HCT116 (cell line): ENCODE data around the gene BTBD18. TPM values are rescaled to one million over a fixed set of nuclear protein-coding genes. Genes with fewer than 3 reads are reported as not detected.

Experiments
- ATAC-seq: fragments of 200-7000 bp; cut with Tn5 transposase; 2 replicates; pipeline ENCODE4 v1.9.1; 2020; ENCODE audit warnings: mild to moderate bottlenecking, moderate library complexity
- BruUV-seq: library from RNA; stranded (reverse); fragments of 400-500 nt; replicated peaks from 2 replicates; lab custom pipeline; 2021; lab: Mats Ljungman, UMichigan
- CTCF ChIA-PET: fragments of 300-600 bp; sonication (Branson Sonifier 250); formaldehyde crosslinking; loops from one replicate; lab custom pipeline; 2021; ENCODE audit warnings: antibody characterized with exemption; lab: Charles Lee
- POLR2A ChIA-PET: fragments of 300-600, 350-600 bp; sonication (Branson Sonifier 250); formaldehyde crosslinking; loops from one replicate; lab custom pipeline; 2021; ENCODE audit warnings: antibody characterized with exemption; lab: Charles Lee
- RAD21 ChIA-PET, 2 experiments: fragments of 300-600 bp; sonication (Branson Sonifier 250); formaldehyde crosslinking; loops; one replicate each; lab custom pipeline; 2023; ENCODE audit warnings: low total read pairs in 2 of 2; ENCODE audit not compliant: uncharacterized antibody in 2 of 2, unreplicated experiment in 2 of 2, low non-redundant PET in 1 of 2; lab: Charles Lee
- DNase-seq: peaks from one replicate; pipeline ENCODE4 v3.0.0-alpha.2; 2010; ENCODE audit warnings: low read depth, low spot score
- H2AFZ ChIP-seq: fragments of 200-600 bp; shearing (Covaris generic), sonication (generic); 2 replicates; pipeline ENCODE4 v1.6.1; 2017; ENCODE audit warnings: low read depth, mixed run types, mixed read lengths, antibody characterized with exemption, low read length; ENCODE audit not compliant: poor library complexity, severe bottlenecking
- H3K27ac ChIP-seq: 2 replicates; pipeline ENCODE4 v1.5.1; 2012; ENCODE audit warnings: low read depth, low read length
- H3K27me3 ChIP-seq: fragments of 200-600 bp; sonication (generic); 2 replicates; pipeline ENCODE4 v1.6.1; 2016; ENCODE audit warnings: mixed run types, low read length, mixed read lengths; ENCODE audit not compliant: insufficient read depth
- H3K36me3 ChIP-seq, 2 experiments: fragments of 200-500 bp in 1 of 2; fragments of 200-600 bp in 1 of 2; sonication (Bioruptor generic) in 1 of 2; sonication (generic) in 1 of 2; 2 replicates each; pipeline versions ENCODE4 v1.5.1 to v1.6.1; 2014 to 2016; ENCODE audit warnings: low read length in 2 of 2, inconsistent platforms in 1 of 2, mixed read lengths in 1 of 2, mixed run types in 1 of 2; ENCODE audit not compliant: insufficient read depth in 2 of 2, control insufficient read depth in 1 of 2
- H3K4me1 ChIP-seq, 2 experiments: fragments of 200-600 bp in 1 of 2; sonication (generic) in 1 of 2; 2 replicates each; pipeline versions ENCODE4 v1.5.1 to v1.6.1; 2012 to 2017; ENCODE audit warnings: low read length in 2 of 2, inconsistent platforms in 1 of 2, mild to moderate bottlenecking in 1 of 2, mixed read lengths in 1 of 2, mixed run types in 1 of 2, moderate library complexity in 1 of 2; ENCODE audit not compliant: insufficient read depth in 2 of 2, control insufficient read depth in 1 of 2
- H3K4me2 ChIP-seq: fragments of 200-600 bp; sonication (generic); 2 replicates; pipeline ENCODE4 v1.6.1; 2017; ENCODE audit warnings: mixed run types, low read length, mixed read lengths
- H3K4me3 ChIP-seq, 2 experiments: fragments of 200-600 bp in 1 of 2; sonication (generic) in 1 of 2; replicated peaks in 1 of 2; 2 replicates each; pipeline ENCODE4 v1.5.1; 2011 to 2016; ENCODE audit warnings: low read length in 2 of 2, control low read depth in 1 of 2, low read depth in 1 of 2, mild to moderate bottlenecking in 1 of 2, mixed read lengths in 1 of 2, mixed run types in 1 of 2
- H3K79me2 ChIP-seq: fragments of 200-600 bp; sonication (generic); 2 replicates; pipeline ENCODE4 v1.6.1; 2017; ENCODE audit warnings: mild to moderate bottlenecking, mixed run types, low read length, moderate library complexity, mixed read lengths; ENCODE audit not compliant: insufficient read depth
- H3K9ac ChIP-seq: fragments of 200-600 bp; sonication (generic); 2 replicates; pipeline ENCODE4 v1.6.1; 2016; ENCODE audit warnings: low read length, mixed read lengths
- H3K9me2 ChIP-seq: fragments of 200-600 bp; sonication (generic), shearing (Covaris generic); 2 replicates; pipeline ENCODE4 v1.6.1; 2017; ENCODE audit warnings: mixed run types, mild to moderate bottlenecking, moderate library complexity; ENCODE audit not compliant: insufficient read depth
- H3K9me3 ChIP-seq, 2 experiments: fragments of 200-500 bp in 1 of 2; fragments of 200-600 bp in 1 of 2; sonication (Bioruptor generic) in 1 of 2; sonication (generic) in 1 of 2; 2 replicates each; pipeline ENCODE4 v1.6.1; 2014 to 2017; ENCODE audit warnings: low read length in 2 of 2, mixed read lengths in 2 of 2, inconsistent platforms in 1 of 2, low read depth in 1 of 2, mild to moderate bottlenecking in 1 of 2, mixed run types in 1 of 2, moderate library complexity in 1 of 2; ENCODE audit not compliant: control insufficient read depth in 1 of 2, insufficient read depth in 1 of 2
- H4K20me1 ChIP-seq: fragments of 200-600 bp; sonication (generic), shearing (Covaris generic); 2 replicates; pipeline ENCODE4 v1.6.1; 2017; ENCODE audit warnings: mixed run types, mild to moderate bottlenecking, moderate library complexity; ENCODE audit not compliant: insufficient read depth
- CEBPB ChIP-seq: IDR thresholded peaks from 2 replicates; pipeline ENCODE4 v1.6.1; 2012; ENCODE audit warnings: low read depth
- EZH2phosphoT487 ChIP-seq: fragments of 200-600 bp; IDR thresholded peaks from 2 replicates; pipeline ENCODE4 v1.6.1; 2018; ENCODE audit warnings: antibody characterized with exemption, borderline replicate concordance
- FOSL1 ChIP-seq: IDR thresholded peaks from 2 replicates; pipeline ENCODE4 v1.6.1; 2012; ENCODE audit warnings: low read depth
- JUND ChIP-seq: IDR thresholded peaks from 2 replicates; pipeline ENCODE4 v1.6.1; 2012
- POLR2AphosphoS5 ChIP-seq: IDR thresholded peaks from 2 replicates; pipeline ENCODE4 v1.6.1; 2011; ENCODE audit warnings: mild to moderate bottlenecking, low read depth, low read length, moderate library complexity
- SRF ChIP-seq: IDR thresholded peaks from 2 replicates; pipeline ENCODE4 v1.6.1; 2012; ENCODE audit warnings: low read depth
- ZNF274 ChIP-seq: fragments of 200-500 bp; sonication (Bioruptor generic); IDR thresholded peaks from 2 replicates; pipeline ENCODE4 v1.6.1; 2014; ENCODE audit warnings: mild to moderate bottlenecking, low read depth, low read length, inconsistent platforms
- intact Hi-C: fragments of 100-400 bp; cut with micrococcal nuclease; formaldehyde crosslinking; loops from 2 replicates; pipeline ENCODE4 v1.10.0; 2022
- total RNA-seq: library from RNA; stranded (reverse); gene quantifications from one replicate; pipeline ENCODE4 v1.2.1, GENCODE V29; 2021; ENCODE audit not compliant: unreplicated experiment
- TF ChIP-seq, protein P1 (sequence below): IDR thresholded peaks from 2 replicates; pipeline ENCODE4 v1.6.1; 2012

The BTBD18 gene
- total RNA-seq, 1 experiment from 2014 or later, result not detected

DNA sequence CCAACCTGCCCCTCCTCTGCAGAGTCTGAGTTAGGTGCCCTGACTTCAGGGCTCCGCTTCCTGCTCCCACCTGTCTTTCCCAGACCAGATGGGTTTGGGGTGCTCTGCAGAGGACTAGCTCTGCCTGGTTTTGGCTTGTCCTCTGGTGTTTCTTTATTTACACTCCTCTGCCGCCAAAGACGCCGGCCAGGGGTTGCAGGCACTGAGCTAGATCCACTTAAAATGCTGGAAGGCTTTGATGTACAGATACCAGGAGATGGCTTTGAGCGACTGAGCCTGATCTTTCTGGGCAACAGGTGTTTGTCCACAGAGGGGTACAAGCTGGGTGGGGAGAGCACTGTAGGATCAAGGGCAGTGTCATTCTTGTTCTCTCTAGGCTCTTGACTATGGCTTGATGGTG is 6.4 kb downstream of the BTBD18 start:
- Histone ChIP-seq H3K4me3 (no peak overlapping the region), H3K4me2 (no peak overlapping the region), H3K27ac (no peak overlapping the region), H4K20me1 (no peaks in the 10 kb centered on the region), H3K4me1 (peaks cover 0 to 16% of the 10 kb centered on the region in 2 experiments; a peak in 2 of 4 replicates), H2AFZ (no peak overlapping the region), H3K9me2 (no peaks in the 10 kb centered on the region), H3K36me3 (peaks cover 12 to 24% of the 10 kb centered on the region in 2 experiments; a peak in 3 of 4 replicates), H3K9me3 (no peaks in the 10 kb centered on the region), H3K27me3 (no peaks in the 10 kb centered on the region), H3K79me2 (peaks cover 26% of the 10 kb centered on the region), H3K9ac (no peak overlapping the region)
- intact Hi-C loops, result no loop called here
- DNase-seq (no peak), ATAC-seq (no peak)
- ChIA-PET POLR2A (interaction anchor here (0.8 kb wide), 1 partner anchor 16 kb away, joined by 5 read pairs; the partner anchor contains the start of gene CTNND1), CTCF (no interaction called here), RAD21 (no interaction called here)
- no TSS peak for BruUV-seq
- TF ChIP-seq EZH2phosphoT487 (no peak), POLR2AphosphoS5 (no peak), CEBPB (no peak), FOSL1 (no peak), ZNF274 (no peak), JUND (no peak), SRF (no peak)
- TF ChIP-seq, protein P1, sequence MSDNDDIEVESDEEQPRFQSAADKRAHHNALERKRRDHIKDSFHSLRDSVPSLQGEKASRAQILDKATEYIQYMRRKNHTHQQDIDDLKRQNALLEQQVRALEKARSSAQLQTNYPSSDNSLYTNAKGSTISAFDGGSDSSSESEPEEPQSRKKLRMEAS, result no peak

- CTCF ChIA-PET, result no interaction called here
- RAD21 ChIA-PET, result no interaction called here
- POLR2A ChIA-PET, result no interaction called here
- Histone ChIP-seq H3K27me3 (no peaks in the 10 kb centered on the region), H3K9me2 (no peaks in the 10 kb centered on the region), H4K20me1 (no peaks in the 10 kb centered on the region), H3K9me3 (no peaks in the 10 kb centered on the region), H3K4me2 (no peak overlapping the region), H3K79me2 (peaks cover 26% of the 10 kb centered on the region), H2AFZ (no peak overlapping the region), H3K4me1 (peaks cover 0 to 17% of the 10 kb centered on the region in 2 experiments; a peak in 2 of 4 replicates), H3K9ac (no peak overlapping the region), H3K36me3 (peaks cover 12 to 27% of the 10 kb centered on the region in 2 experiments; a peak in 3 of 4 replicates), H3K27ac (no peak overlapping the region), H3K4me3 (no peak overlapping the region)
- no peak for TF ChIP-seq JUND
- TF ChIP-seq, protein P1, result no peak
- ATAC-seq (no peak), DNase-seq (no peak)
- intact Hi-C loops, result loop anchor here (5.0 kb wide), 1 partner anchor 768 kb away; no protein-coding TSS in a partner anchor
- BruUV-seq, result no TSS peak
Observed at GRCh38 chr11:57744357-57744756, 7.3 kb downstream of the BTBD18 start.
